Esophagus mucosa (tissue), 1 donor: ENCODE data around the gene ZNF492. TPM values are rescaled to one million over a fixed set of nuclear protein-coding genes. Genes with fewer than 3 reads are reported as not detected.
"Not testable (repeated sequence)": the region's sequence is repeated elsewhere in the genome, so short reads cannot be mapped to it uniquely, and the experiment has no call there.

ENCODE experiments used
- ATAC-seq: fragments of 200-7000 bp; cut with Tn5 transposase; one replicate; pipeline ENCODE4 v1.9.1; 2020
- total RNA-seq: library from RNA; stranded (reverse); gene quantifications from one replicate; pipeline ENCODE4 v1.2.4, GENCODE V29; 2023
- donor health status: DM: yes; HTN: yes; CAD: no.

Gene ZNF492
- total RNA-seq, 1 donor from 2014 or later: 0.24 TPM

DNA sequence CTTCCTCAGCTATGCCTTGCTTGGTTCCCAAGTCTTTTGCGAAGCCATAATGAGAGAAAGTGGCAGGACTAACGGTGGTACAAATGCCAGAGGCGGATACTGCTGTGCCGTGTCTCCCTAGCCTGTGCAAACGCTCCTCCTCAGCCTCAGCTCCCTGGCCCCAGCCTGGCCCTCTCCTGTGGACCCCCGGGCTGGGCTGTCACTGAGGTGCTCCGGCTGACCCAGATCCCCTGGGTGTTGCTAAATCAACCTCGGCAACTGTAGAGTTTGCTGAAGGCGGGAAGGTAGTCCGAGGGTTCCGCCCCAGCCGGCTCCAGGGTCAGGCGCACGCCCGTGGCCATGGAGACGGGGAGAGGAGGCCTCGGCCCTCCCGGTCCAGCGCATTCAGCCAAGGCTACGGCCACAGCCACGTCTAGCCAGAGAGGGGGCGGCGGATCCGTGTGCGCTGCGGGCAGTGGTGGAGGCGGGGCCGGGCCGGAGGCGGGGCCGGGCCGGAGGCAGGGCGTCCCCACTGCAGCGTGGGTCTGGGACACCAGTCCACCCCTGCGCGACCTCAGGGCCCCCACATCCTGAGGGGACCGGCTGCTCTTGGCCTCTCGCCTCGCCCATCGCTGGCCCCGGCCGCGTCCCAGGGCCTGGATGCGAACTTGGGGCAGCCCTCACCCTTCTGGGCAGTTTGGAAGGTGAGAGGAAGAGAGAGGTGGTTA, 16.4 kb upstream of the ZNF492 start:
- peak; percentile 15 for ATAC-seq

DNA sequence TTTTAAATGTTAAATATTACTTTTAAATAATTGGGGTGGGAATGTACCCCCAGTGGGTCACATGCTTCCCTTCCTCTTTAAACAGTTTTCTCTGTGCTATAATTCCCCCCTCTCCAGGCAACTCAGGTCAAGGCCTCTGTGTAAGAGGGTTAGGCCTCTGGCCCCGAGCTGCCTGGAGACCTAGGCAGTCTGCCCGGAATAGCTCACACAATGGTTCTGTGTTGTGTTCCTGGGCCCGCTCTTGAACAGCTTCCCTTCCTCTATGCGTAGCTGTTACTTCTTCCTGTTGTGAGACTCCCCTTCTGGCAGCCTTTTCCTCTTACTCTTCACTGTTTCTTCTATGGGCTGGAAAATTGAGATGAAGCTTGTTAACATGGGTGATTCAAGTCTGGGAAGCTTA, 14.8 kb upstream of the ZNF492 start:
- no peak for ATAC-seq

DNA sequence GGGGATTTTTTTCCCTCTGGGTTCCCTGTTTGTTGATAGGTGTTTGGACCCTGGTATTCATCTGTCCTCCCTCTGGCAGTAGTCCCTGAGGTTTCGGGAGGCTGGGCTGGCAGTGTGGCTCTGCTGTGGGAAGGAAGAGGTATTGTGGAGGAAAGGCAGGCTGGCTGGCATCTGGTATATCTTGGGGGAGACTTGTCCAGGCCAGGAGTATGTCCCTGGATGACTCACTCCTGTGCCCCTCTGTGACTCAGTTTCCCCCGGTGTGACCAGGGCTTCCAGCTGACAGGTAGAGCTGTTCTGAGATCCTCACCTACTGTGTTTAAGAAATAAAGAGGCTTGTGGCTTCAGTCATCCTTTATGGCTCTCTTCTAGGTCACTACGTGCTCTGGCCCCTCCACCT, 14.2 kb upstream of the ZNF492 start:
- ATAC-seq: no peak

DNA sequence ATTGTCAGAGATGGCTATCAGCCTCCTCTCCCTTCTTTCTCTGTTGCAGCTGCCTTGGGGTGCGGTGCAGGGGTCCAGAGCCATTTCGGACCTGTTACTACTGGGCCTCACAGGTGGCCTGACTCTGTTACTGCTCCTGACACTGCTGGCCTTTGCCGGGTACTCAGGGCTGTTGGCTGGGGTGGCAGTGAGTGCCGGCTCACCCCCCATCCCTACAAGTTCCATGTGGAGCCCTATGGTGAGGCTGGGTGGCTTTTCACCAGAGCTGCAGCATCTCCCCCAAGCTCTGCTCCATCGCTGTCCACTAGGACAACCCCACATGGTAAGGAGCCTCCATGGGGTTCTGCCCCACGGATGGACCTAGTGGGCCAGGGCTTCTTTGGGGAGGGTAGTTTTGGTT, 13.7 kb upstream of the ZNF492 start:
- ATAC-seq: no peak

DNA sequence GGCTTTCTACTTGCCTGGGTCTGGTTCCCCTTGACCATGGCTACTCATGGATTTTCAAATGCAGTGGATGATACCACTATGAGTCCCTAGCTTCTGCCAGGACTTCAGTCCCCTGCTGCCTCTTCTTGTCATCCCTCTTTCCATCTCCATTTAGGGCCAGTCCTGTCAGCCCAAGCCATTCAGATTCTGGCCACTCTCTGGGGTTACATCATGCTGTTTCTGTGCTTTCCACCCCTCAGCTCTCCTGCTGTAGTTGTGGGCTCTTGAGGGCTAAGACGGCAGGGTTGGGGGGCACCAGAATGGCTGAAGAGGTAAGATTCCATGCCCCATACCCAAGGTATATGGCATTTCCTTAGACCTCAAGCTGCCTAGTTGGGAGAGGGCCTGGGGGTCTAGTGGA, 13.2 kb upstream of the ZNF492 start:
- no peak for ATAC-seq

DNA sequence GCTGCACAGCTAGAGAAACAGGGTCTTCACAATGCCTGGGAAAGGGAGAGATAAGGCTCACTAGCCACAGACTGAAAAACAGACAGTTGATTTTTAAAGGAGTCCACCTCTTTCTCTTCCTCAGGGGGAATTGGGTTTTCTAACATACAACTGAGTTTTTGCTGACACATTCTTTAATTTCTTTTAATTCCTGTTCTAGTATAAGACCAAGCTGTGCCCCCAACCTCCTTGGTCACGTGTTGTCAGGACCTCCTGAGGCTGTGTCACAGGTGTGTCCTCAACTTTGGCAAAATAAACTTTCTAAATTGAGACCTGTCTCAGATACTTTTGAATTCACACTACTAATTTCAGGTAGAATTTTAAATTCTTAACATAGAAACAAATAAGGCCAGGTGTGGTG, 12.1 kb upstream of the ZNF492 start:
- no peak for ATAC-seq

DNA sequence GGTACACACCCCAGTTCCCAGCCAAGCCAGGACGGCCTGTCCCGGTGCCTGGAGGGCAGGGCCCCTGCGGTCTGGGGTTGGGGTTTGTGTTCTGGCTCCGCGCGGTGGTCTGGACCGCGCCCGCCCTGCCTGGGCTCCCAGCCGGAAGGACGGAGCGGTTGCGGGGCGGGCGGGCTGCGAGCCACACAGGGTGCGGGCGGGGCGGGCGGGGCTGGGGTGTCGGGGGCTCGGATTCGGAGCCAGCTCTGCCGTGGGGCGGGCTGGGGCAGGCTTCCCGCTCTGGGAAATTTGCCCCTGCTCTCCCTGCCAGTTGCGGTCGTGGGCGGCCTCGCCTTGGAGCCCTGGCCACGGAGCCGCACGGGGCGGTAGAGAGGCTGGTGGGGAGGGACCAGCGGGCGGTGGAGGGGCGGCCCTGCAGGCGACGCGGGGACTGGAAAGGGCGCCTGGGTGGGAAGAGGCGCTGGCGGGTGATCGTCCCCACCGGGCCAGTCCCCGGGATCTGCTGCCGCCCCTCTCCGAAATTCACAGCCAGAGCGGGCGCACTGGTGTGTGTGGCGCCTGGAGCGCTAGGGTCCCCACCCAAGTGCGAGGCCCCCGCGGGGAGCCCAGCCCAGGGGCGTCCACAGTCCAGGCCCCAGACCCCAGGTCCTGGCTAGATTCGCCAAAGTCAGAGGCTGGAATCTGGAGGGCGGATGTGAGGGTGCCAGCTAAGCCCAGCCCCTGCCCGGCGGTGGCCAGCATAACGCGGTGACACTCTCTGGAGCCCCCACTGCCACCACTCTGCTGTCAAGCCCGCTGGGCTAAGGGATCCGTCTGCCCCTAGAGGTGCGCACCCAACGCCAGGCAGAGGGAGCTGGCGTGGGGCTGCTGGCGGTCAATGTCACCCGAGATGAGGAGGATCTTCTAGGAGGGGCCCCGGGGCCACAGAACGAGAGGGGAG, 11.0 kb upstream of the ZNF492 start:
- ATAC-seq: peak; percentile 8

DNA sequence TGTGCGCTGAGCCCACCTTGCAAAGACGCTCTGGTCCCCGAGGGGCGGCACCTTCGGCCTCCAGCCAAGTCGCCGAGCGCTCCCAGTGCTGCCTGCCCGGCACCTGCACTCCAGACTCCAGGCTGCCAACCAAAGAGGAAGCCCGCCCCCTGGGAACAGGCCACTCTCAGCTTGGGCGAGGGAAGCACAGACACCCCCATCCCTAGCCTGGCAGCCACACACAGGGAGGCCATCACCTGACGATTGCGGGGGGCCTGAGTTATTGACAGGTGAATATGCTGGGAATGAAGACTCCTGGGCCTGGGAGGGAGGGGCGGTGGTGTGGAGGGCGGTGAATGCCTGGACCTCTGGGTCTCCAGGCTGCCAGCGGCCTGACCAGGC, 10.3 kb upstream of the ZNF492 start:
- no peak for ATAC-seq

DNA sequence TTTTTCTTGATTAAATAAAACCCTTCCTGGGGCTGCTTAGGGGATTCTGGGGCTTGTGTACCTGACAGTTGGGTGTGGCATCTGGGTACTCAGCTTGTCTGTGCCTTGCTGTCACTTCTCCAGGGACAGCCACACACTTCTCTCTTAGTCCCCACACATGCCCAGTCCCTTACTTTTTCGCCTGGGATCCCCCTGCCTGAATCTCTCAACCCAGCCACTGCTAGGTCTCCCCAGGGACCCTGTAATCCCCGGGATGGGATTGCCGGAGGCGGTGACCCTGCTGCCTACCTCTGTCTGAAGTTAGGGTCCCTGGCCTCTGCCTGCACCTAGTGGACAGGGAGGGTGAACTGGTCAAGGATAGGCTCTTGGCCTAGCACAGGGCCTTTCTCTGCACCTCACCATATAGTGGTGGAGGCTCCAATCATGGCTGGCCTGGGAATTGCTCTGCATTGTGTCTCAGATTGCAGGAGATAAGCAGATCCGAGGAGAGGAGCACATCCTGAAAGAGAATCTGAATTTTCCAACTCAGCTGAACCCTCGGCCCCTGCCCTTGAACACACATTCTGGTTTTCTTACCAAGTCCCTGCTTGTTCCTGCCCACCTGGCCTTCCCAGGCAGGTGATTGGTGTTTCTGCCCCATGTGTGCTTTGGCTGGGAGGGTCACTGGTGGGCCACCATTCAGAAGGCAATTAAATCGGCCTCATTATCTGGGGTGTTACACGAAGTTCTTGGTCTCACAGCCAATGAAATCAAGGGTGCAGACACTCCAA, 8.7 kb upstream of the ZNF492 start:
- no peak for ATAC-seq

DNA sequence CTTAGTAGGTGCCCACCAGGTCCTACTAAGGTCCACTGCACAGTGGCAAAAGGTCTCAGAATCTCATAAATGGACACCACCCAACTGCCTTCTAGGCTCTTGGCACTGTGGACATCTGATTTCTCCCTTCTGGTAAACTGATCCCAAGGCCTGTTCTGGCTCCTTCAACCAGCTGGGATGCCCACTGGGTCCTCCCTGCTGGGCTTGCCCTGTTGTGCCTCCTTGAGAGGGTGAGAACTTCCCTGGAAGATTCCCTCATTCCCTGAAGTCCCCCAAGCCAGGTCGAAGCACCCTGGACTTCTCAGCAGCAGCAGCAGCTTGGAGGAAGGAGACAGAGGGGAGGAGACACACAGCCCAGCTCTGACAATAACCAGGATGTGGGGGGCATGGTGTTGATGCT, 6.6 kb upstream of the ZNF492 start:
- no peak for ATAC-seq

DNA sequence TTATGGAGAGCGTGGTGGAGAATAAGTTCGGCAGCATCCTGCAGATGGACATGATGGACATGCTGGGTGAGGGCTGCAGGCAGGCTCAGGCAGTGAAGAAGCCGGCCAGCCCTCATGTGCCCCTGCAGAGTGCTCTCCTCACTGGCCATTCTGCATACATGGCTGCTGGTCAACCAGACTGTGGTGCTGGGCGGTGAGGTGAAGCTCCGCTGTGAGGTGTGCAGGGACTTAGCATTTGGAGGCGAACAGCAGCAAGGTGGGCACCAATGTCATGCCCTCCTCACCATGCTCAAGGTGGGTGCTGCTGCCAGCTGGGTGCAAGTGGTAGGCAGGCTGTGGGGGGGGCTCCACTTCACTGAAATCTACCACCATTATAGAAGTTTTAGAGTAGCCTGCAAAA, 5.7 kb upstream of the ZNF492 start:
- ATAC-seq: no peak

DNA sequence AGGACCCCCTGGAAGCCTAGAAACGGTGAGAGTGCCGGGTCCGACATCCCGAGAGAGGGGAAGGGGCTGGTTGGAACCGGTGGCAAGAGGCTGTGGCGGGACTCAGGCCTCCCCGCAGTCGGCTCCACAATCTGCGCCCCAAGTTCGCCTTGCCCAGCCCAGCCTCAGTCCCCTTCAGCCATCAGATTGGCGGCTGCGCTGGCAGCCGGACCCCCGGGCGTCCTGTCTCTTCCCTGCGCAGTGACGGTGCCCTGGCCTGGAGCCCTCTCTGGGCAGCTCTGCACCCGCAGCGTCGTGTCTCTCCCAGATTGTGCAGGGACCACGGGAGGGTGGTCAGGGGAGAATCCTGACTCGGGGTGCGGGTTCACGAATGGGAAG, 315 bp downstream of the ZNF492 start:
- ATAC-seq: no peak

DNA sequence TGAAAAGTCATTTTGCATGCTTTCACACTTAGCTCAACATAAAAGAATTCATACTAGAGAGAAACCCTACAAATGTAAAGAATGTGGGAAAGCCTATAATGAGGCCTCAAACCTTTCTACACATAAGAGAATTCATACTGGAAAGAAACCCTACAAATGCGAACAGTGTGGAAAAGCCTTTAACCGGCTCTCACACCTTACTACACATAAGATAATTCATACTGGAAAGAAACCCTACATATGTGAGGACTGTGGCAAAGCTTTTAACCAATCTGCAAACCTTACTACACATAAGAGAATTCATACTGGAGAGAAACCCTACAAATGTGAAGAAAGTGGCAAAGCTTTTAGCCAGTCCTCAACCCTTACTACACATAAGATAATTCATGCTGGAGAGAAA, 51.4 kb downstream of the ZNF492 start:
- ATAC-seq: not testable (repeated sequence)

DNA sequence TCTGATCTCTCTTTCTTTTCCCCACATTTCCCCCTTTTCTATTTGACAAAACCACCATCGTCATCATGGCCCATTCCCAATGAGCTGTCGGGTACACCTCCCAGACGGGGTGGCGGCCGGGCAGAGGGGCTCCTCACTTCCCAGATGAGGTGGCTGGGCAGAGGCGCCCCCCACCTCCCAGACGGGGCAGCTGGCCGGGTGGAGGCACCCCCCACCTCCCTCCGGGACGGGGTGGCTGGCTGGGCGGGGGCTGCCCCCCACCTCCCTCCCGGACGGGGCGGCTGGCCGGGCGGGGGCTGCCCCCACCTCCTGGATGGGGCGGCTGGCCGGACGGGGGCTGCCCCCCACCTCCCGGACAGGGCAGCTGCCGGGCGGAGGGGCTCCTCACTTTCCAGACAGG, 68.5 kb downstream of the ZNF492 start:
- not testable (repeated sequence) for ATAC-seq

DNA sequence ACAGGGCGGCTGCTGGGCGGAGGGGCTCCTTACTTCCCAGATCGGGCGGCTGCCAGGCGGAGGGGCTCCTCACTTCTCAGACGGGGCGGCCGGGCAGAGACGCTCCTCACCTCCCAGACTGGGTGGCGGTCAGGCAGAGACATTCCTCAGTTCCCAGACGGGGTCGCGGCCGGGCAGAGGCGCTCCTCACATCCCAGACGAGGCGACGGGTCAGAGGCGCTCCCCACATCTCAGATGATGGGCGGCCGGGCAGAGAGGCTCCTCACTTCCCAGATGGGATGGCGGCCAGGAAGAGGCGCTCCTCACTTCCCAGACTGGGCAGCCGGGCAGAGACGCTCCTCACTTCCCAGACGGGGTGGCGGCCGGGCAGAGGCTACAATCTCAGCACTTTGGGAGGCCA, 69.0 kb downstream of the ZNF492 start:
- not testable (repeated sequence) for ATAC-seq

DNA sequence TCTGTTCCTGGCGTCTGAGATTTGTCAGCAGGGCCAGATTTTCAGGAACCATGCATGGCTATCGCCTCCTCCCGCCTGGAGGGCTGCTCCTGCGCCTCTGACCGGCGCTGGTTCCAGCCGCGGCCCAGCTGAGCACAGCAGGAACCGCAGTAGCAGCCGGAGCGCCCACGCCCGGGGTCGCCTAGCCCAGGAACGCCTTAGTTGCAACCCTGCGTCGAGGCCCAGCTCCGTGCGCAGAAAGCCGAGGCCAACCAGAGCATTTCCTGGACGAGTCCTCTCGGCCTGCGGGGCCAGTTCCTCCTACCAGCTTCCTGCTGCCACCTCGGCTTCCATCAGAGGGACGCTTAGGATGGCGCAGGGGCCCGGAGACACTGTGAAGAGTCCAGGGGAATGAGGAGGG, 74.9 kb downstream of the ZNF492 start:
- no peak for ATAC-seq

Other genes with a start within 250 kb of the ZNF492 start
- gene ZNF98, start 212.0 kb upstream of the ZNF492 start, total RNA-seq: not detected
- gene ZNF99, start 149.8 kb downstream of the ZNF492 start, total RNA-seq: not detected
- gene ZNF723, start 198.0 kb downstream of the ZNF492 start, total RNA-seq: not detected